Thyroid gland (tissue), 4 donors: ENCODE measurements around the gene MAP7. TPM values are rescaled to one million over a fixed set of nuclear protein-coding genes. Genes with fewer than 3 reads are reported as not detected.

Source experiments
- DNase-seq, 2 donors: peaks; one replicate each; pipeline ENCODE4 v3.0.0-alpha.2; 2019
- H3K27ac ChIP-seq, 3 donors: fragments of 200-600 bp; sonication (generic); 1 replicate in 2 of 3; 2 replicates in 1 of 3; pipeline ENCODE4 v1.5.1; 2016 to 2019; ENCODE audit warnings: mild to moderate bottlenecking in 1 of 3, moderate library complexity in 1 of 3
- H3K27me3 ChIP-seq: fragments of 200-600 bp; sonication (generic); one replicate; pipeline ENCODE4 v1.5.1; 2019
- H3K36me3 ChIP-seq, 2 donors: fragments of 200-600 bp; sonication (generic); one replicate each; pipeline ENCODE4 v1.5.1; 2016 to 2019
- H3K4me1 ChIP-seq, 2 donors: fragments of 200-600 bp; sonication (generic); one replicate each; pipeline ENCODE4 v1.5.1; 2017 to 2019
- H3K4me3 ChIP-seq, 3 donors: fragments of 200-600 bp; sonication (generic); replicated peaks in 1 of 3; 1 replicate in 2 of 3; 2 replicates in 1 of 3; pipeline ENCODE4 v1.5.1; 2016; ENCODE audit warnings: mild to moderate bottlenecking in 1 of 3
- H3K9me3 ChIP-seq: fragments of 200-600 bp; sonication (generic); one replicate; pipeline ENCODE4 v1.5.1; 2017
- POLR2A ChIP-seq, 2 donors: fragments of 450-650 bp; IDR thresholded peaks; one replicate each; pipeline ENCODE4 v1.6.1; 2017; ENCODE audit warnings: antibody characterized with exemption in 2 of 2, mild to moderate bottlenecking in 2 of 2, moderate library complexity in 1 of 2
- WGBS, 2 donors: methylation state at CpG; one replicate each; pipeline ENCODE4 v1.1.5; 2017; 5-methylcytosine and 5-hydroxymethylcytosine counted together
- intact Hi-C: fragments of 100-400 bp; cut with DNase I; formaldehyde crosslinking; loops from one replicate; pipeline ENCODE4 v1.15.1; 2023
- total RNA-seq, 4 donors: library from RNA; depleted of rRNA; stranded (reverse); fragments of >200 nt; gene quantifications; one replicate each; pipeline ENCODE4 v1.2.3, GENCODE V29; 2016
- TF ChIP-seq, protein P1 (sequence below), 6 experiments: fragments of 200-600 bp in 3 of 6; fragments of 450-650 bp in 3 of 6; sonication (generic) in 3 of 6; IDR thresholded peaks; one replicate each; pipeline ENCODE4 v1.5.1; 2016 to 2019; ENCODE audit warnings: antibody characterized with exemption in 6 of 6, mild to moderate bottlenecking in 2 of 6, inconsistent platforms in 1 of 6, moderate library complexity in 1 of 6

The MAP7 gene
- total RNA-seq, 4 donors from 2014 or later, result 24.5 to 46.0 (median 36.0) TPM

GRCh38 chr6:136445063-136445462, 105.2 kb downstream of the MAP7 start:
- Histone ChIP-seq H3K9me3 (no peaks in the 10 kb centered on the region), H3K36me3 (no peaks in the 10 kb centered on the region), H3K4me1 (no peaks in the 10 kb centered on the region), H3K27ac (no peak overlapping the region), H3K27me3 (no peaks in the 10 kb centered on the region), H3K4me3 (no peak overlapping the region)
- WGBS, 2 donors, result 79 to 85% methylated on average over 3 of the region's 3 CpGs
- intact Hi-C loops, result no loop called here
- no peak for DNase-seq
- TF ChIP-seq POLR2A (IDR thresholded peaks at IDR 0.05), result no peak
- TF ChIP-seq, protein P1, sequence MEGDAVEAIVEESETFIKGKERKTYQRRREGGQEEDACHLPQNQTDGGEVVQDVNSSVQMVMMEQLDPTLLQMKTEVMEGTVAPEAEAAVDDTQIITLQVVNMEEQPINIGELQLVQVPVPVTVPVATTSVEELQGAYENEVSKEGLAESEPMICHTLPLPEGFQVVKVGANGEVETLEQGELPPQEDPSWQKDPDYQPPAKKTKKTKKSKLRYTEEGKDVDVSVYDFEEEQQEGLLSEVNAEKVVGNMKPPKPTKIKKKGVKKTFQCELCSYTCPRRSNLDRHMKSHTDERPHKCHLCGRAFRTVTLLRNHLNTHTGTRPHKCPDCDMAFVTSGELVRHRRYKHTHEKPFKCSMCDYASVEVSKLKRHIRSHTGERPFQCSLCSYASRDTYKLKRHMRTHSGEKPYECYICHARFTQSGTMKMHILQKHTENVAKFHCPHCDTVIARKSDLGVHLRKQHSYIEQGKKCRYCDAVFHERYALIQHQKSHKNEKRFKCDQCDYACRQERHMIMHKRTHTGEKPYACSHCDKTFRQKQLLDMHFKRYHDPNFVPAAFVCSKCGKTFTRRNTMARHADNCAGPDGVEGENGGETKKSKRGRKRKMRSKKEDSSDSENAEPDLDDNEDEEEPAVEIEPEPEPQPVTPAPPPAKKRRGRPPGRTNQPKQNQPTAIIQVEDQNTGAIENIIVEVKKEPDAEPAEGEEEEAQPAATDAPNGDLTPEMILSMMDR (IDR thresholded peaks at IDR 0.05), result no peak

GRCh38 chr6:136440203-136440602, 110.0 kb downstream of the MAP7 start:
- WGBS, 2 donors, result 92% methylated on average over 2 of the region's 2 CpGs
- no peak for TF ChIP-seq POLR2A (IDR thresholded peaks at IDR 0.05)
- TF ChIP-seq, protein P1 (IDR thresholded peaks at IDR 0.05), result no peak
- Histone ChIP-seq H3K4me3 (no peak overlapping the region), H3K36me3 (no peaks in the 10 kb centered on the region), H3K27me3 (no peaks in the 10 kb centered on the region), H3K27ac (no peak overlapping the region), H3K4me1 (peaks cover 1 to 2% of the 10 kb centered on the region in 2 donors), H3K9me3 (no peaks in the 10 kb centered on the region)
- no peak for DNase-seq
- intact Hi-C loops, result no loop called here

DNA sequence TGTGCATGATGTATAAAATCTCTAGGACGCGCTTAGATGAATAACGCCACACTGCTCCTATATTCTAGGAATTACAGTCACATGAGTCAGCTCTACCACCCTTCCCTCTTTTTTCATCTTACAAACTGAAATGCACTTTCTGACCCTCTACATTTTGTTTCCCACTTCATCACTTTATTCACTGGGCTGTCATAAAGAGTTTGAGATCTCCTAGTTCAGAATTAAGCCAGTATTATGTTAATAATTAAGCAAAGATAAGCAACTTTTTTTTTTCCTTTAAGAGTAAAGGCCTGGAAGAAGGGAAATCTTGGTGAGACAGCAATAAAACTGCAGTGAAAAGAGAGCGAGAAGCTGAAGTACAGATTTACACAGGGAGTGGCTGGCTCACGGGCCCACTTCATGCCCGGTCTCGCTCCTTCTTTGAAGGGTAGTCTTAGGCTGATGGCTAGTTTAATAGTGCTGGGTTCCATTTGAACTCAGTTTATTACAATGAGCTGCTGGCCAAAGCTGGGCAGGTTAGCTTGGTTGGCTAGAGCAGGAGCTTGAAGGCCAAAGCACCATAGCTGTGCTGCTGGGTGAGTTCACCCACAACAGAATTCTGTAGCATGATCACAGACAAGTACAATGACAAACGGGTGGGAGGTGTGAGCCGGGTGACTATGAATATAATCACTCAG, 110.6 kb downstream of the MAP7 start:
- Histone ChIP-seq H3K9me3 (no peaks in the 10 kb centered on the region), H3K4me3 (no peak overlapping the region), H3K36me3 (no peaks in the 10 kb centered on the region), H3K27me3 (no peaks in the 10 kb centered on the region), H3K4me1 (peaks cover 6% of the 10 kb centered on the region in 2 donors), H3K27ac (no peak overlapping the region)
- 93% methylated on average over 9 of the region's 9 CpGs for WGBS, 2 donors
- TF ChIP-seq, protein P1 (IDR thresholded peaks at IDR 0.05), result no peak
- no peak for TF ChIP-seq POLR2A (IDR thresholded peaks at IDR 0.05)
- no peak for DNase-seq
- intact Hi-C loops, result no loop called here

DNA sequence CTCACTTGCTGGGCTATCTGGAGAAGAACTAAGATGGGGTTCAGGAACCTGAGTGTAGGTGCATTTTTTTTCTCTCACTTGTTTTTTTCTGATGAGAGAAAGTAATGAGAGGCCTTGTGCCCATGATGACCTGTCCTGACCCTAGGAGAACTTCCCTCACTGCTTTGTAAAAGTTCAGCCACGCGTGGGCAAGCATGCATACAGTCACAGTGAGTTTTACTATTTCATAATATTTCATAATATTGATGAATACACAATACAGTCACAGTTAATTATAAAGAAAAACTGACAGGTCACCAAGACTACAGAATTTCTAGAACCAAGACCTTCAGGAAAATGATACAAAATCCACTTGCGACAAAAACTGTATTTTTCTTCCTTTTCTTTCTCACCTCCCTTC, 111.8 kb downstream of the MAP7 start:
- WGBS, 2 donors, result 59 to 64% methylated on average over 3 of the region's 3 CpGs
- H3K27ac ChIP-seq, result no peak overlapping the region
- TF ChIP-seq POLR2A (IDR thresholded peaks at IDR 0.05), result no peak
- TF ChIP-seq, protein P1 (IDR thresholded peaks at IDR 0.05), result no peak
- no peaks in the 10 kb centered on the region for H3K9me3 ChIP-seq
- no peaks in the 10 kb centered on the region for H3K36me3 ChIP-seq
- no peak overlapping the region for H3K4me3 ChIP-seq
- intact Hi-C loops, result no loop called here
- H3K27me3 ChIP-seq, result no peaks in the 10 kb centered on the region
- DNase-seq, result no peak
- H3K4me1 ChIP-seq, result peaks cover 12 to 17% of the 10 kb centered on the region in 2 donors

DNA sequence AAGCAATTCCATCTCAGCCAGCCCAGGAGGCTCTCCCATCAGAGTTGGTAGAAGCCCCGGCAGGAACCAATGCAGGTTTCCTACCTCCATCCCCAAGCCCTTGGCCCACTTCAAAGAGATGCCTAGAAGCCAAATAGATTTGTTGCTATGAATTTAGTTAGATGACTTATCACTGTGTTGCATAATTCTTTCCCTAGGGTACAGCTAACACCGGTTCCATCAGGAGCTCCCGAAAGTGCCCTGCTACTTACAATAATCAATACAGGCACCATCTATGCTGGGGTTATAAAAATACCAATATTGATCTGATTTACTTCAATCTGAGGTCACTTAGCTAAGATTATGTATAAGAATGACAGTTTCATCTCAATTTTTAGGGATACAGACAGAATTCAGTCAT, 113.0 kb downstream of the MAP7 start:
- Histone ChIP-seq H3K9me3 (no peaks in the 10 kb centered on the region), H3K4me3 (no peak overlapping the region), H3K27ac (no peak overlapping the region), H3K4me1 (peaks cover 15 to 19% of the 10 kb centered on the region in 2 donors), H3K27me3 (no peaks in the 10 kb centered on the region), H3K36me3 (no peaks in the 10 kb centered on the region)
- intact Hi-C loops, result no loop called here
- TF ChIP-seq POLR2A (IDR thresholded peaks at IDR 0.05), result no peak
- TF ChIP-seq, protein P1 (IDR thresholded peaks at IDR 0.05), result no peak
- 93 to 97% methylated on average over 3 of the region's 3 CpGs for WGBS, 2 donors
- DNase-seq, result no peak
